NT2/D1 (cell line): ENCODE data around the gene LRRC38.

Source experiments
- SUZ12 ChIP-seq: IDR thresholded peaks from 2 replicates; pipeline ENCODE4 v1.6.1; 2011; ENCODE audit not compliant: insufficient read length, insufficient read depth; ENCODE audit errors: extremely low read depth
- ZNF274 ChIP-seq: IDR thresholded peaks from 2 replicates; pipeline ENCODE4 v1.6.1; 2011; ENCODE audit warnings: mild to moderate bottlenecking, low read depth, low read length

- TF ChIP-seq SUZ12 = no peak
- no peak for TF ChIP-seq ZNF274
Measured at GRCh38 chr1:13523780-13524477, 10.1 kb upstream of the LRRC38 start.
